NOMO-1 treated with dmso at 0.1 percent for 144 hours (cell line): ENCODE measurements around the gene CYP27C1.
A peak's percentile ranks its signal among the peaks of the same experiment; 100 is the strongest.
"Not testable (repeated sequence)": the region's sequence is repeated elsewhere in the genome, so short reads cannot be mapped to it uniquely, and the experiment has no call there.

ENCODE experiments used
- DNase-seq: peaks from one replicate; lab custom pipeline; 2025; ENCODE audit not compliant: unreplicated experiment; lab: John Stamatoyannopoulos, UW

CYP27C1 gene

GRCh38 chr2:127225186-127225960 is 5.3 kb upstream of the CYP27C1 start:
- DNase-seq, result no peak

GRCh38 chr2:127224135-127224534 is 4.0 kb upstream of the CYP27C1 start:
- not testable (repeated sequence) for DNase-seq

GRCh38 chr2:127220768-127221527 is 849 bp upstream of the CYP27C1 start:
- DNase-seq, result no peak

GRCh38 chr2:127219171-127220070 is 678 bp downstream of the CYP27C1 start:
- no peak for DNase-seq

GRCh38 chr2:127218812-127219170 is 1.3 kb downstream of the CYP27C1 start:
- DNase-seq, result no peak

- no peak for DNase-seq
Observed at GRCh38 chr2:127217470-127218325, 2.4 kb downstream of the CYP27C1 start.

- no peak for DNase-seq
Observed at GRCh38 chr2:127216593-127216992, 3.5 kb downstream of the CYP27C1 start.

GRCh38 chr2:127216095-127216494 is 4.0 kb downstream of the CYP27C1 start:
- no peak for DNase-seq

GRCh38 chr2:127214201-127214600 is 5.9 kb downstream of the CYP27C1 start:
- DNase-seq, result not testable (repeated sequence)

- no peak for DNase-seq
Observed at GRCh38 chr2:127208313-127208712, 11.8 kb downstream of the CYP27C1 start.

GRCh38 chr2:127205218-127206125 is 14.6 kb downstream of the CYP27C1 start:
- no peak for DNase-seq

GRCh38 chr2:127201452-127201851 is 18.6 kb downstream of the CYP27C1 start:
- DNase-seq, result no peak

GRCh38 chr2:127200962-127201361 is 19.1 kb downstream of the CYP27C1 start:
- DNase-seq, result no peak

GRCh38 chr2:127199223-127199622 is 20.9 kb downstream of the CYP27C1 start:
- DNase-seq, result no peak

GRCh38 chr2:127197475-127198385 is 22.4 kb downstream of the CYP27C1 start:
- peak; percentile 3 for DNase-seq

GRCh38 chr2:127196998-127197397 is 23.1 kb downstream of the CYP27C1 start:
- DNase-seq, result no peak

GRCh38 chr2:127196549-127196948 is 23.6 kb downstream of the CYP27C1 start:
- DNase-seq, result no peak
